ENCODE measurements around the gene DNAI2. TPM values are rescaled to one million over a fixed set of nuclear protein-coding genes. Genes with fewer than 3 reads are reported as not detected.

Gene DNAI2
- polyA plus RNA-seq (2013, experiment 1 of 2; ENCODE audit: insufficient read length) = not detected
- polyA plus RNA-seq (2013, experiment 2 of 2; ENCODE audit: insufficient read length) = not detected

DNA sequence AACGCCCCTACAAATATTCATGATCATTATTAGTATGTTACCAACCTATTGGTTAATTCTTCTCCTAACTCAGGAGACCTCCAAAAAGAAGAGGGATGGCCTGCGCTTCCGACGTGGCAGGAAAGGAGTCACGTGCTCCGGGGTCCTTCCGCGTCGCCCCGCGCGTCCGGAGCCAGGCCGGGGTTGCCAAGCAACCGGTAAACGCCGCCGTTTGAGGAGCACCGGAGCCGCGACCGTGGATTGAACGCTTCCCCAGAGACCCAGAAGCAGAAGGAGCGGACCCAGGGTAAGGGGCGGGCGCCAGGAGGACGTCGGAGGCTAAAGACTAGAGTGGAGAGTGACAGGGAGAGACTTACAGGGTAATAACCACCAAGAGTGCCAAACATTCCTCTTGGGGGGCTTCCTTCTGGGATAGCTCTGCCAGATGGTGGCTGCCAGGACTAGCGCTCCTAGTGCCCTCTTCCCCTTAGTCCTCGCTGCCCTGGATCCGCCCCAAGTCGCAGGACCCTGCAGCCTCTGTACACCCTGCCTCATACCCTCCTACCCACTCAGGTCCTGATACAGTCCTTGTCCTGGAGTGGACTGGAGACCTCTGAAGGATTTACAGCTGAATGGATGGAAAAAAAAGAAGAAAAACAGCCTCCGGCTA, at the start of gene DNAI2:
DNAI2 (plus strand) TSS at position 175 of the 649 bp plus-strand sequence. CDS start 7,584 bp downstream, outside the sequence.
- DNase-seq = no peak

GRCh38 chr17:74224959-74225725, 48.9 kb upstream of the DNAI2 start:
- DNase-seq = no peak

DNA sequence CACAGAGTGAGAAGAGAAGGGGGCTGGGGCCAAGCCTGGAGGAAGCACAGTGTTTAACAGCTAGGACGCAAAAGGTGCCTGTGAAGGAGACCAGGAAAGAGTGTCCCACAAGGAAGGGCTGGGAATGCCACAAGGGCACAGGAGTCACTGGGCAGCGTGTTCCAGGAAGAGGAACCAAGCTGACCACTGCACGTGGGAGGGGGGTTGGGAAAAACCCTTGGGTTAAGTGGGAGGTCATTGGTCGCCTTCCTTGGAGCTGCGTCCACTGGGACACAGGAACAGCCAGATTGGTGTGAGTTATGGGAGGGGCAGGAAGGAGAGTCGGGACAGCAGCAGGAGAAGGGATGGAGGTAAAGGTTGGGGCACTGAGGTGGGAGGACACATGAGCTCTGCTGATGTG, 47.8 kb upstream of the DNAI2 start:
- DNase-seq = no peak

DNA sequence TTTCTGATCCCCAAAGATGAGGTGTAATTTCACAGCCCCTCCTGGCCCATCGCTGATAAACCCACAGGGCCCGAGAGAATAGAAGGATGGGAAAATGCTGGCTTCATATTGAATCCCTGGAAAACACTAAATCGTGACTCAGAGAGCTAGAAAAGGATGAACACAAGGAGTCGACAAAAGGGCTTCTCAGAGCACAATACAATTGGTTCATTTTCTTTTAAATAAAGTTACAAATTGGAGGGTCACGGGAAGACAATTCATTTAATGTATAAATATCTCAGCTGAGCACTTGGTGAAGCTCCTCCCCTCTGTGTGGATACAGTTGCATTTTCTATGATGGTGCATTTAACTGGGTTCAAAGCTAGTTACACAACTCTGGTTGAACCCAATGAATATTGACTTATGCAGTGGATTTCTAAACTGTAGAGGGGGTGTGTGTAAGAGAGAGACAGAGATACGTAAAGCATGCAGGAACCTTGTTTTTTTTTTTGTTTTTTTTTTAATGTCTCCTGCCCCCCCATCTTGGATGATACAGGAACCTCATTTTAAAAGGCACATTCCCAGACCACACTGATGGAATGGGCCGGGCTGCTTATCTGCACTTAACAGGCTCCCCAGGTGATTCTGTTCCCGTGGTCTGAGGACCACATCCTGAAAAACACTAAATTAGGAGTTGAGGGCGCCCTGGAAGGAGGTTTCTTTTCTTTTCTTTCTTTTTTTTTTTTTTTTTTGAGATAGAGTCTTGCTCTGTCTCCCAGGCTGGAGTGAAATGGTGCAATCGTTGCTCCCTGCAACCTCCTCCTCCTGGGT, 46.6 kb upstream of the DNAI2 start:
- DNase-seq = no peak

GRCh38 chr17:74228306-74228978, 45.6 kb upstream of the DNAI2 start:
- DNase-seq = no peak

GRCh38 chr17:74230896-74231295, 43.1 kb upstream of the DNAI2 start:
- no peak for DNase-seq

- DNase-seq = no peak
Observed at GRCh38 chr17:74231928-74232907, 41.8 kb upstream of the DNAI2 start.

DNA sequence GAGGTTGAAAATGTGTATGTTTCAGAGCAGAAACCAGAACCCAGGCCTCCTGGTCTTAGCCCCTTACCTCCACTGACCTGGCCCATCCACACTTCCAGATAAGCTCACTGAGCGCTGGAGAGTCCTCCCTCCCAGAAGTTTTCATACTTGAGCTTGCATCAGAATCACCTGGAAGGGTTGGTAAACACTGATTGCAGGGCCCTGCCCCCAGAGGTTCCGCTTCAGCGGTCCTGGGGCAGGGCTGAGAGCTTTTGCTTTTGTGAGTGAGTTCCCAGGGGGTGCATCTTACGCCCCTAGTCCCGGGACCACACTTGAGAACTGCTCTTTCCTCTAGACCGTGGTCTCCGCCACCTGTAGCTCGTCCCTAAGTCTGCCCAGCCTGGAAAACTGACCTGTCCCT, 40.1 kb upstream of the DNAI2 start:
- no peak for DNase-seq

DNA sequence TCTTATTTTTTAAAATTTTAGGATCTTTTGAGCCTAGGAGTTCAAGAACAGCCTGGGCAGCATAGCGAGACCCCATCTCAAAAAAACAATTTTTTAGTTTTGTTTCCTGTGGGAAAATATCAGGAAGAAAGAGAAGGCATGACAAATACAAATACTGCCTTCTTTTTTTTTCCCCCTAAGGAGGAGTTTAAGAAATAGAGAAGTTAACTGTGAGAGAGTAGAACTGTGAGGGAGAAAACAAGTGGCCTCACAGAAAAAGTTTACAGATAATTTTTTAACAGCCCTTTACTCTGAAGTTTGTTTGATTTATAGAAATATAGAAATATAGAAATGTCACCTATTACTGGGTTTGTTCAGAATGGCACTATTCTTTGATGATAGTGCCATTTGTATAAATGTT, 39.5 kb upstream of the DNAI2 start:
- no peak for DNase-seq

DNA sequence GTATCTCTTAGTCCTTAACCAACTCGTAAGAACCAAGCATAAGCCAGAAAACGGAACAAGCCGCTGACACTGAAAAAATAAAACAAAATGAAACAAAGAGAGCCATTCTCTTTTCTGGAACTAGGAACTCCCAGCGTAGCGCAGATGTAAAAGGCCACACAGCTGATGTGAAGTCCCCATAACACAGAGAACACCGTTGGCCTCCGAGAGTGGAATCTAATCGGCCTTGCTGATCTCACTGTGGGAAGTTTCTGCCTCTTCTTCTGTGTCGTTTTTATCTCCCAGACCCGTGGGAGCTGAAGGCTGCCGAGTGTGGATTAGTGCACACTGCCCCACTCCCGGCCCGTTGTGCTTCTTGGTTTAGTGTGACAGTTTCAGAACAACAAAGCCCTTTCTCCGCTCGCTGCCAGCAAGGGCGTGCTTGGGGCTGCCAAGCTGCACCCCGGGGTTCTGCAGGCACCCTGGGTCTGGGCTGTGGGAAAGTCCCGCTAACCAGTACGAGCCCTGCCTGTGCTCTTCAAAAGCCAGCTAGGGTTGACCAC, 38.9 kb upstream of the DNAI2 start:
- DNase-seq = no peak

- DNase-seq = no peak
Observed at GRCh38 chr17:74235911-74236371, 38.1 kb upstream of the DNAI2 start.

DNA sequence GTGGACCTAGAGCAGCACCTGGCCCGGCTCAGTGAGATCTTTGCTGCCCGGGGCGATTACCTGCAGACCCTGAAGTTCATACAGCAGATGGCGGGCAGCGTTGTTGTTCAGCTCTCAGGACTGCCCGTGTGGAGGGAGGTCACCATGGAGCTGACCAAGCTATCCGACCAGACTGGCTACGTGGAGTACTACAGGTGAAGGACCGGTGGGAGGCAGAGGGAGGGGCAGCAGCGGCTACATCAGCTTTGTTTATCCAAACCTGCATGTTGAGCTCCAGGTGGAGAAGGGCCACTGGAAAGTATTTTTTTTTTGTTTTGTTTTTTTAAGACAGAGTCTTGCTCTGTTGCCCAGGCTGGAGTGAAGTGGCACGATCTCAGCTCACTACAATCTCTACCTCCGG, 36.7 kb upstream of the DNAI2 start:
- DNase-seq = no peak

DNA sequence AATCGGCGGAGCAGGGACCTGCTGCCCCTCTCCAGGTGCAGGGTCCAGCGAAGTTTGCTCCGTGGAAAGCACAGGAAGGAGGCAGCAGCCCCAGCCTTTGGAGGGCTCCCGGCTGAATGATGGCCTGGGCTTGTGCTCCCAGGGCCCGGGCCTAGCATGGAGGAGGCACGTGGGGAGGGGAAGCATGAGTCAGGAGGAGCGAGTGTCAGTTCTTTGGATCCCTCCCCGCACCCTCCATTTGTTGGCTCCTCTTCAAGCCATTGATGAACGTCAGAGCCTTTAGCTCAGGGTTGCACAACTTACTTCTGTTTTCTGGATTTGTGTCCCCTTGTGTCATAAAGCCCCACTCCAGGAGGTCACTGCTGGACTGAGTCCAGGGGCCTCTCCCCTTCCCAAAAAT, 34.9 kb upstream of the DNAI2 start:
- peak; percentile 51 for DNase-seq

DNA sequence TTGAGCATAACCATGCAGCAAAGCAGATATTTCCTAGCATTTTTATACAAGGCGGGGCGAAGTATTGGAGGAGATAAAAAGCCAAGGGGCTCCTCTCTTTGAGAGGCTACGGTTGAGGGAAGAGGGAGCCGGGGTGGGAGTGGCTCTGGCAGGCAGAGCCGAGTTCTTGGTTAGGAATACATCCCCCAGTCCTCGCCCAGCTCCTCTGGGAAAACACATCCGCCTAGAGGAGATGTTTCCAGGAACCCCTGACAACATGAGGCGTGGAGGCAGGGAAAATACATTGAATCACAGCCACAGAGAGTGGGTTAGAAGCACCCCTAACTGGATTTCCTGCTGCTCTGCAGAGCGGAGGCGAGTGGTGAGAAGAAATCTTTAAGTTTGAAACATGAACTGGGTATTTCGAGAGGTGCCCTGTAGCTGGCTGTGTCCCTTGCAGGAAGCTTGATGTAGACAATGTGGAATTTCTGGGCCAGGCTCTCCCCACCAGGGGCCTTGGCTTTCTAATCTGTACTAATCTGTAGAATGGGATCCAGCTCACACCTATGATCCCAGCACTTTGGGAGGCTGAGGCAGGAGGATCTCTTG, 33.3 kb upstream of the DNAI2 start:
- peak; percentile 66 for DNase-seq

GRCh38 chr17:74241431-74241830, 32.6 kb upstream of the DNAI2 start:
- DNase-seq = no peak

- DNase-seq = no peak
Observed at GRCh38 chr17:74241847-74242246, 32.2 kb upstream of the DNAI2 start.

DNA sequence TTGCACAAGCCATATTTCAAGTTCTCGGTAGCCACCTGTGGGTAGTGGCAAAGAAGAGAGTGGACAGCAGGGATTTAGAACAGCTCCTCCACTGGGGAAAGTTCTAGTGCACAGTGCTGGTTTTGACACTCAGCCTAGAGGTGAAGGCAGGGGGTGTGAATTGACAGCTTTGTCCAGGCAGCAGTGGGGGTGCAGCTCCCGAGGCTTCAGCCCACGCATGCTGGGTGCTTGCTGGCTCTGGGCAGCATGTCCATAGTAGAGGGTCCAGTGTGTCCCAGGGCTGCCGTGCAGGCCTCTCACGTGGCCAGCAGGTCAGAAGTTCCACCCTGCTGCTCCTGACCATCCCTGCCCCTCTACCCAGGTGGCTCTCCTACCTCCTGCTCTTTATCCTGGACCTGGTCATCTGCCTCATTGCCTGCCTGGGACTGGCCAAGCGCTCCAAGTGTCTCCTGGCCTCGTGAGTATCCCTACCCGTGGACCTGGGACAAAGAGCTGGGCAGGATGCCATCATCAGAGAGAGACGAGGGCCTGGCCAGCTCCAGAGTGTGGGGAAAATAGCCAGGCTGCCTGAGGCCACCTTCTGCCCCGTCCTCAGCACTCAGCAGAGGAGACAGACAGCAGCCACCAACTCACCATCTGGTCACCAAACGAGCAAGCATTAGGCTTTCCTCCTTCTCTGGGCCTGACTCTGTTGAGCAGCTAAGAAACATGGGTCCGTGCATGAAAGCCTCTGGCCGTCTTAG, 30.9 kb upstream of the DNAI2 start:
- DNase-seq = no peak

- no peak for DNase-seq
Observed at GRCh38 chr17:74244128-74244527, 29.9 kb upstream of the DNAI2 start.

GRCh38 chr17:74244548-74244947, 29.5 kb upstream of the DNAI2 start:
- no peak for DNase-seq
